Measurements from ENCODE around the gene TSHZ3. TPM values are rescaled to one million over a fixed set of nuclear protein-coding genes. Genes with fewer than 3 reads are reported as not detected.

Gene TSHZ3
- total and polyA plus RNA-seq, 2 donors, result 0.28 to 1.1 TPM

DNA sequence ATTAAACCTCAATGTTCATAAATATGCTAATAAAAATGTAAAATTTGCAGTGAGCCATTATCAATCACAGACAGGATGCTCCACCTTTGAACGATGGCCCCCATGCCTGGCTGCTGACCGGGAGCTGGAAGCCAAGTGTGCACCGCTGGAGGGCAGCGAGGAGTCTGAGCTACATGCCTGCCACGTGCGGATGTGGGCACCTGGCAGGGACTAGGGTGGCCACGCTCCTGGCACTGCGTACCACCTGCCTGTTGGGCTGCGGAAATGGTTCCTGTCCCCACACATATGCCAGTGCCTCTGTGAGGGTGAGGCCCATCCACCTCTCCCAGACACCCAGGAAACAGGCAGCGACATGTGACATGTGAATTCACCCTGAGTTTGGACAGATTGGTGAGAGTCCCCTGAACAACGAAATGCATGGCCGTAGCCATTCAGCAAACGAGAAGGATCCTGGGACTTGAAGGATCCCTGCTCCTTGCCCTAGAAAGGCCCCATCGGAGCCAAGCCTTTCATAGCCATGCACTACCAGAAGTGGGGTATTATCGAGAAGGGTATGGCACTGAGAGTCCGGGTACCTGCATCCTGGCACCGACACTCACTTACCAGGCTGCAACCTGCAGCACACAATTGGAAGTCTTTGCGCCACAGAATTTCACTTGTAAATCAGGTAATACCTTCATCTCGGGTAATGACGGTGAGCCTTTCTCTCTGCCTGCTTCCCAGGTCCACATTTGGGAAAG is 35.8 kb downstream of the TSHZ3 start:
- DNase-seq (ENCODE audit: low read depth in 6 of 9, low spot score in 9 of 9), result no peak
- peaks cover 0 to 2% of the 10 kb centered on the region in 2 donors for H3K27me3 ChIP-seq (ENCODE audit: control insufficient read depth in 2 of 2, insufficient read depth in 1 of 2, low read length in 1 of 2)
- 95% methylated on average over 20 of the region's 20 CpGs for WGBS

GRCh38 chr19:31312677-31313244 is 36.5 kb downstream of the TSHZ3 start:
- 90% methylated on average over 10 of the region's 10 CpGs for WGBS
- H3K36me3 ChIP-seq (ENCODE audit: control insufficient read depth in 2 of 2, insufficient read depth in 2 of 2, low read length in 1 of 2), result no peaks in the 10 kb centered on the region
- H3K4me1 ChIP-seq (ENCODE audit: control insufficient read depth in 2 of 2, insufficient read depth in 2 of 2, low read length in 2 of 2), result no peaks in the 10 kb centered on the region
- H3K4me3 ChIP-seq (ENCODE audit: low read length in 2 of 2), result no peak overlapping the region
- H3K9me3 ChIP-seq (ENCODE audit: control insufficient read depth in 2 of 2, insufficient read depth in 1 of 2, low read length in 1 of 2), result no peaks in the 10 kb centered on the region
- DNase-seq (ENCODE audit: low read depth in 6 of 9, low spot score in 9 of 9), result no peak
- no peak overlapping the region for H3K27ac ChIP-seq (ENCODE audit: low read depth in 1 of 2, low read length in 1 of 2)
- H3K27me3 ChIP-seq (ENCODE audit: control insufficient read depth in 2 of 2, insufficient read depth in 1 of 2, low read length in 1 of 2), result peaks cover 0 to 2% of the 10 kb centered on the region in 2 donors

More for the DNA sequence above, 35.8 kb downstream of the TSHZ3 start:
- Histone ChIP-seq H3K4me3 (ENCODE audit: low read length in 2 of 2) (no peak overlapping the region), H3K9me3 (ENCODE audit: control insufficient read depth in 2 of 2, insufficient read depth in 1 of 2, low read length in 1 of 2) (no peaks in the 10 kb centered on the region), H3K4me1 (ENCODE audit: control insufficient read depth in 2 of 2, insufficient read depth in 2 of 2, low read length in 2 of 2) (no peaks in the 10 kb centered on the region), H3K27ac (ENCODE audit: low read depth in 1 of 2, low read length in 1 of 2) (no peak overlapping the region), H3K36me3 (ENCODE audit: control insufficient read depth in 2 of 2, insufficient read depth in 2 of 2, low read length in 1 of 2) (no peaks in the 10 kb centered on the region)

DNA sequence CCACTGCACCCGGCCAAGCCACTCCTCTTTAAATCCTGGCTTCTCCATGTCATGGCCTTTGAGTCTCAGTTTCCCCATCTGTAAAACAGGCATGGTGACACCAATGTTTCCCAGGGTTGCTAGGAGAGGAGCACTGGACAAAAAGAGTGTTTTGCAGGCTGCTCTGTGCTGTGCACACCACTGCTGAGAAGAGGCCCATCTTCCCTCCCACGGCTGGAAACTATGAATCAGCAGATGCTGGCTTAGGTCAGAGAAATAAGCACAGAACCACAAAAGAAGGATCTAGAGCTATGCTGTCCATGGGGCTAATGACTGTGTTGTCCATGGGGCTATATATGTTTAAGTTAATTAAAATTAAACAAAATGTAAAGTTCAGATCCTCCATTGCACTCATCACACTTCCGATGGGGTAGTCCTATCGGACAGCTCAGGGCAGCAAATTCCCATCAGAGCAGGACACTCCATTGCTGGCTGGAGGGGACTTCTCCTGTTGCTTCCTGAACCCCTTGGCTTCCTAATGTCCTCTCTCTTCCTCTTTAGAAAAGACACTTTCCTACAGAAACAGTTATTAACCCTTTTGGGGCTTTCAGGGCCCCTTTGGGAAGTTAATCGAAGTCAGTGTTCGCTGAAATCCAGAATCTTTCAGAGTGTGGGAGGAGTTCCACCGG is 37.1 kb downstream of the TSHZ3 start:
- Histone ChIP-seq H3K36me3 (ENCODE audit: control insufficient read depth in 2 of 2, insufficient read depth in 2 of 2, low read length in 1 of 2) (no peaks in the 10 kb centered on the region), H3K4me3 (ENCODE audit: low read length in 2 of 2) (no peak overlapping the region), H3K27me3 (ENCODE audit: control insufficient read depth in 2 of 2, insufficient read depth in 1 of 2, low read length in 1 of 2) (peaks cover 0 to 1% of the 10 kb centered on the region in 2 donors), H3K4me1 (ENCODE audit: control insufficient read depth in 2 of 2, insufficient read depth in 2 of 2, low read length in 2 of 2) (no peaks in the 10 kb centered on the region), H3K27ac (ENCODE audit: low read depth in 1 of 2, low read length in 1 of 2) (no peak overlapping the region), H3K9me3 (ENCODE audit: control insufficient read depth in 2 of 2, insufficient read depth in 1 of 2, low read length in 1 of 2) (no peaks in the 10 kb centered on the region)
- DNase-seq (ENCODE audit: low read depth in 6 of 9, low spot score in 9 of 9), result no peak
- WGBS, result 86% methylated on average over 7 of the region's 7 CpGs

GRCh38 chr19:31310432-31311133 is 38.7 kb downstream of the TSHZ3 start:
- no peak overlapping the region for H3K27ac ChIP-seq (ENCODE audit: low read depth in 1 of 2, low read length in 1 of 2)
- H3K4me3 ChIP-seq (ENCODE audit: low read length in 2 of 2), result no peak overlapping the region
- H3K9me3 ChIP-seq (ENCODE audit: control insufficient read depth in 2 of 2, insufficient read depth in 1 of 2, low read length in 1 of 2), result no peaks in the 10 kb centered on the region
- WGBS, result 91% methylated on average over 4 of the region's 4 CpGs
- peaks cover 0 to 3% of the 10 kb centered on the region in 2 donors for H3K27me3 ChIP-seq (ENCODE audit: control insufficient read depth in 2 of 2, insufficient read depth in 1 of 2, low read length in 1 of 2)
- no peaks in the 10 kb centered on the region for H3K36me3 ChIP-seq (ENCODE audit: control insufficient read depth in 2 of 2, insufficient read depth in 2 of 2, low read length in 1 of 2)
- DNase-seq (ENCODE audit: low read depth in 6 of 9, low spot score in 9 of 9), result no peak
- H3K4me1 ChIP-seq (ENCODE audit: control insufficient read depth in 2 of 2, insufficient read depth in 2 of 2, low read length in 2 of 2), result no peaks in the 10 kb centered on the region

DNA sequence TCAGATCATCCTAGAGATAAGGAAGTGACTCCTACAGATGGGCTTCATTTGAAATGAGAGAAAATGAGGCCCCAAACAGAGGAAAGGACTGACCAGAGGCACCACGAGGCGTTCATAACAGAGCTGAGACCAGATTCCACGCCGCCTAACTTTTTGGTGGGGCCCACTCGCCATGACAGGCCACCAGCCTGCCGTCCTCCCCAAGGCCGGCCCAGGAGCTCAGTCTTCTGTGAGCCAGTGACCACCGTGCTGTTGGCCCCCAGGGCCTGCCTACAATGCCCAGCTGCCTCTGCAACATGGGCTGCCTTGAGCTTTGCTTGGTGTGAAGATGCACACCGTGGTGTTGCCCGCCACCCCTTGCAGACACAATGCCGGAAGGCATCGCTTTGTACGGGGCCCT is 40.5 kb downstream of the TSHZ3 start:
- Histone ChIP-seq H3K9me3 (ENCODE audit: control insufficient read depth in 2 of 2, insufficient read depth in 1 of 2, low read length in 1 of 2) (no peaks in the 10 kb centered on the region), H3K27me3 (ENCODE audit: control insufficient read depth in 2 of 2, insufficient read depth in 1 of 2, low read length in 1 of 2) (peaks cover 0 to 3% of the 10 kb centered on the region in 2 donors), H3K36me3 (ENCODE audit: control insufficient read depth in 2 of 2, insufficient read depth in 2 of 2, low read length in 1 of 2) (no peaks in the 10 kb centered on the region), H3K4me3 (ENCODE audit: low read length in 2 of 2) (no peak overlapping the region), H3K4me1 (ENCODE audit: control insufficient read depth in 2 of 2, insufficient read depth in 2 of 2, low read length in 2 of 2) (no peaks in the 10 kb centered on the region), H3K27ac (ENCODE audit: low read depth in 1 of 2, low read length in 1 of 2) (no peak overlapping the region)
- DNase-seq (ENCODE audit: low read depth in 6 of 9, low spot score in 9 of 9), result no peak
- WGBS, result 97% methylated on average over 13 of the region's 13 CpGs

DNA sequence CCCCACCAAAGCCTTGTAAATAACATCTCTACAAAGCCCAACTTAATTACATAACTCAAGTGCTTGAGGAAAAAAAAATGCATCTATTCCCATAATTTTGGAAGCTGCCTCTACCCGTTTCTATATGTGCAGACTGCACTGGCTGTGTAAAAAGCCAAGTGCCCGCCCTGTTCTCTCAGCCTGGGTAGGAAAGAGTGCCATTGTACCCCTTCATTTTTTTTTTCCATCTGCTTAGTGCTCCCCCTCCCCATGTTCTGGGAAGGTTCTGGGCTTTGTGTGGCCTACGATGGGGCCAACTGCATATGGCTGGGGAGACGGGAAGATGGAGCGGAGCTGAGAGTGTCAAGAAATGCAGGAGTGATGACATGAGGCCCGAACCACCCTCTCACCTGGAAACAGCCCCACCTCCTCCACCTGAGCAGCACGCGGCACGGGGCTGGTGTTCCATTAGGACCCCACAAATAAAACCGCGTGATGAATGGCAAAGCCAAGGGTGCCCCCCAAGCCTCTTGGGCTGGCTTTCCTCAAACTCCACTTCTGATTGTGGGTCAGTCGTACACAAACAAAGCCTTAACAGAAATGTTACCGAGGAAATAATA is 42.1 kb downstream of the TSHZ3 start:
- Histone ChIP-seq H3K36me3 (ENCODE audit: control insufficient read depth in 2 of 2, insufficient read depth in 2 of 2, low read length in 1 of 2) (no peaks in the 10 kb centered on the region), H3K4me1 (ENCODE audit: control insufficient read depth in 2 of 2, insufficient read depth in 2 of 2, low read length in 2 of 2) (no peaks in the 10 kb centered on the region), H3K9me3 (ENCODE audit: control insufficient read depth in 2 of 2, insufficient read depth in 1 of 2, low read length in 1 of 2) (peaks cover 0 to 1% of the 10 kb centered on the region in 2 donors), H3K27me3 (ENCODE audit: control insufficient read depth in 2 of 2, insufficient read depth in 1 of 2, low read length in 1 of 2) (peaks cover 0 to 3% of the 10 kb centered on the region in 2 donors), H3K4me3 (ENCODE audit: low read length in 2 of 2) (no peak overlapping the region), H3K27ac (ENCODE audit: low read depth in 1 of 2, low read length in 1 of 2) (no peak overlapping the region)
- 97% methylated on average over 13 of the region's 13 CpGs for WGBS
- no peak for DNase-seq (ENCODE audit: low read depth in 6 of 9, low spot score in 9 of 9)

DNA sequence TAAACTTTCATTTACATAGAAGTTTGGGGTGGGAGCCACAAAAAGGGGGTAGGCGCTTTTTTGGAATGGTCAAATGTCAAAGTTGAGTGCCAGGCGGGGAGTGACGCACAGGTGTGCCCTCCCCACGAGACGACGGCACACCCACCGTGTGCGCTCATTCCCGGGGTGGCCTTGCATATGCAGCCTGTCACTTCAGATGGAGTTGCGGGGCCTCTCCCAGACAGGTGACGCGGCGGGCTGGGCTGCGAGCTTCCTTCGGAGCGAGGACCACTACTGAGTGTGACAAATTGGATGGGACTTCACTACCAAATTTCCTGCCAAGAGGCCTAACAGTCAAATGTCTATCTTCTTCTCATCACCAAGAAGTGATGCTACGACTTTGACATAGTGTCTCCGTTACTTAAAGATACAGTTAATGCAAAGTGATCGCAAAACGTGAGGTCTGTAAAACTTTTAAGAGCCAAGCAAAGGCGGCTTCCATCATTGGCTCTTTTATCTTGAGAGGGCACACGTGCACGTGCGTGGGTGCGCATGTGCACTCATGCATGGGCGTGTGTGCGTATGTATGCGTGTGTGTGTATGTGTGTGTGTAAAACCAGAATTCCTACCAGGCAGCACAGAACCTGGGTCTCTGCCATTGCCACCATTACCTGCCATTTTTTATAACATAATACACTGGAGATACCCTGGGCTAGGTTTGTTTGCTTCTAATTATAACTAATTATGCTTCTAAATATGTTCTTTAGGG is 43.1 kb downstream of the TSHZ3 start:
- H3K36me3 ChIP-seq (ENCODE audit: control insufficient read depth in 2 of 2, insufficient read depth in 2 of 2, low read length in 1 of 2), result no peaks in the 10 kb centered on the region
- peaks cover 0 to 1% of the 10 kb centered on the region in 2 donors for H3K9me3 ChIP-seq (ENCODE audit: control insufficient read depth in 2 of 2, insufficient read depth in 1 of 2, low read length in 1 of 2)
- H3K27me3 ChIP-seq (ENCODE audit: control insufficient read depth in 2 of 2, insufficient read depth in 1 of 2, low read length in 1 of 2), result peaks cover 0 to 3% of the 10 kb centered on the region in 2 donors
- WGBS, result 94% methylated on average over 28 of the region's 28 CpGs
- H3K27ac ChIP-seq (ENCODE audit: low read depth in 1 of 2, low read length in 1 of 2), result no peak overlapping the region
- no peaks in the 10 kb centered on the region for H3K4me1 ChIP-seq (ENCODE audit: control insufficient read depth in 2 of 2, insufficient read depth in 2 of 2, low read length in 2 of 2)
- no peak for DNase-seq (ENCODE audit: low read depth in 6 of 9, low spot score in 9 of 9)
- H3K4me3 ChIP-seq (ENCODE audit: low read length in 2 of 2), result no peak overlapping the region

DNA sequence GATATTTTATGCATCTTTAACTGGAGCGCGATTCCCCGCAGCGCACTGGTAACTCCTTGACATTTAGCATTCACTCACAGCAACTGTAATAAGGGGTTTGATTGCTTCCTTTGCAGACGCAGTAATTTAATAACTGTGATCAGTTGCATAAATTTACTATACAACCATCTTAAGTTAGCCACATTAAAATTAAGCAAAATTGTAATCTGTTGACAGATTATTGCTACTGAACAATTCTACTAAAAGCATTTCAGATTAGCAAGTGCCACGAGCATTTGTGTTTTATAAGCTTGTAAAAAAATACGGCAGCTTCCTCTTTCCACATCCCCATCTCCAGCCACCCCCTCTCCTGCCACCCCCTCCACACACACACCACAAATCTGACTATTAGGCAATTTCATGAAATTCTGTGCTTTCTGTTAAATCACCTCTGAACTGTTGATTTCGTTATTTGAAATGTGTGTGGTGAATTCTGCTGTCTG is 44.4 kb downstream of the TSHZ3 start:
- Histone ChIP-seq H3K4me3 (ENCODE audit: low read length in 2 of 2) (no peak overlapping the region), H3K27me3 (ENCODE audit: control insufficient read depth in 2 of 2, insufficient read depth in 1 of 2, low read length in 1 of 2) (peaks cover 0 to 3% of the 10 kb centered on the region in 2 donors), H3K9me3 (ENCODE audit: control insufficient read depth in 2 of 2, insufficient read depth in 1 of 2, low read length in 1 of 2) (peaks cover 0 to 1% of the 10 kb centered on the region in 2 donors), H3K27ac (ENCODE audit: low read depth in 1 of 2, low read length in 1 of 2) (no peak overlapping the region), H3K4me1 (ENCODE audit: control insufficient read depth in 2 of 2, insufficient read depth in 2 of 2, low read length in 2 of 2) (no peaks in the 10 kb centered on the region), H3K36me3 (ENCODE audit: control insufficient read depth in 2 of 2, insufficient read depth in 2 of 2, low read length in 1 of 2) (no peaks in the 10 kb centered on the region)
- 39% methylated on average over 8 of the region's 8 CpGs for WGBS
- DNase-seq (ENCODE audit: low read depth in 6 of 9, low spot score in 9 of 9), result no peak
